Osteoblast (primary cell): ENCODE data around the gene SLC46A2. TPM values are rescaled to one million over a fixed set of nuclear protein-coding genes. Genes with fewer than 3 reads are reported as not detected.

Experiments used
- DNase-seq: peaks from one replicate; pipeline ENCODE4 v3.0.0; 2011; ENCODE audit warnings: low spot score, mixed read lengths; ENCODE audit not compliant: insufficient read length; ENCODE audit errors: missing footprints
- H2AFZ ChIP-seq: 2 replicates; pipeline ENCODE4 v1.6.0; 2011; ENCODE audit warnings: mild to moderate bottlenecking, low read length
- H3K27ac ChIP-seq: 2 replicates; pipeline ENCODE4 v1.5.1; 2011; ENCODE audit warnings: mild to moderate bottlenecking, low read depth, low read length, moderate library complexity
- H3K27me3 ChIP-seq: 2 replicates; pipeline ENCODE4 v1.6.0; 2012; ENCODE audit warnings: mild to moderate bottlenecking, control low read depth, inconsistent platforms, low read length, moderate library complexity; ENCODE audit not compliant: insufficient read depth
- H3K36me3 ChIP-seq: 2 replicates; pipeline ENCODE4 v1.5.1; 2011; ENCODE audit warnings: mild to moderate bottlenecking, low read length, control low read depth, moderate library complexity; ENCODE audit not compliant: insufficient read depth
- H3K4me1 ChIP-seq: 2 replicates; pipeline ENCODE4 v1.5.1; 2011; ENCODE audit warnings: mild to moderate bottlenecking, low read length, control low read depth, moderate library complexity; ENCODE audit not compliant: insufficient read depth
- H3K4me2 ChIP-seq: 2 replicates; pipeline ENCODE4 v1.6.0; 2011; ENCODE audit warnings: mild to moderate bottlenecking, low read length; ENCODE audit not compliant: insufficient read depth
- H3K4me3 ChIP-seq: fragments of 200-600 bp; sonication (generic); 3 replicates; pipeline ENCODE4 v1.5.1; 2012; ENCODE audit warnings: mild to moderate bottlenecking, low read length, inconsistent platforms; ENCODE audit not compliant: insufficient read depth
- H3K79me2 ChIP-seq: 2 replicates; pipeline ENCODE4 v1.6.0; 2012; ENCODE audit warnings: mild to moderate bottlenecking, low read length, control low read depth, inconsistent platforms; ENCODE audit not compliant: insufficient read depth
- H3K9me3 ChIP-seq: 2 replicates; pipeline ENCODE4 v1.5.1; 2011; ENCODE audit warnings: low read depth, low read length, control low read depth
- H4K20me1 ChIP-seq: 2 replicates; pipeline ENCODE4 v1.6.0; 2012; ENCODE audit warnings: mild to moderate bottlenecking, low read length, control low read depth; ENCODE audit not compliant: insufficient read depth
- total RNA-seq: library from RNA; depleted of rRNA; stranded (reverse); fragments of >200 nt; gene quantifications from 2 replicates; pipeline ENCODE4 v1.2.3, GENCODE V29; 2012
- TF ChIP-seq, protein P1 (sequence below): IDR thresholded peaks from 2 replicates; pipeline ENCODE4 v1.5.1; 2011; ENCODE audit warnings: mild to moderate bottlenecking, low read depth, low read length, moderate library complexity; ENCODE audit errors: extremely low read depth

SLC46A2 gene
- total RNA-seq, 1 donor = under 0.01 TPM

DNA sequence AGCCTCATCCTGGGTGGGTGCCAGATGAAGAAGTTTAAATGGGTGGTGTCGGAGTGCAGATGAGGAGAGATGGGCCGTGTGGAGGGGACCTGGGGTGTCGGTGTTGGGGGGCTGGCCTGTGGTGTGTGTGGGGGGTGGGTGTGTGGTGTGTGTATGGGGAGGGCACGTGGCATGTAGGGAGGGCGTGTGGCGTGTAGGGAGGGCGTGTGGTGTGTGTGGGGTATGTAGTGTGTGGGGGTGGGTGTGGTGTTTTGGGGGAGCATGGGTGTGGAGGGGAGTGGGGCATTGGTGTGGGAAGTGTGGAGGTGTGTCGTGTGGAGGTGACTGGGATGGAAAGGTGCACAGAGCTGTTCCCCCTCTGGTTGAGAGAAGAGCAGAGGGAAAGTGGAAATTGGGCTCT, 34.5 kb downstream of the SLC46A2 start:
- no peak overlapping the region for H3K4me3 ChIP-seq
- TF ChIP-seq, protein P1, sequence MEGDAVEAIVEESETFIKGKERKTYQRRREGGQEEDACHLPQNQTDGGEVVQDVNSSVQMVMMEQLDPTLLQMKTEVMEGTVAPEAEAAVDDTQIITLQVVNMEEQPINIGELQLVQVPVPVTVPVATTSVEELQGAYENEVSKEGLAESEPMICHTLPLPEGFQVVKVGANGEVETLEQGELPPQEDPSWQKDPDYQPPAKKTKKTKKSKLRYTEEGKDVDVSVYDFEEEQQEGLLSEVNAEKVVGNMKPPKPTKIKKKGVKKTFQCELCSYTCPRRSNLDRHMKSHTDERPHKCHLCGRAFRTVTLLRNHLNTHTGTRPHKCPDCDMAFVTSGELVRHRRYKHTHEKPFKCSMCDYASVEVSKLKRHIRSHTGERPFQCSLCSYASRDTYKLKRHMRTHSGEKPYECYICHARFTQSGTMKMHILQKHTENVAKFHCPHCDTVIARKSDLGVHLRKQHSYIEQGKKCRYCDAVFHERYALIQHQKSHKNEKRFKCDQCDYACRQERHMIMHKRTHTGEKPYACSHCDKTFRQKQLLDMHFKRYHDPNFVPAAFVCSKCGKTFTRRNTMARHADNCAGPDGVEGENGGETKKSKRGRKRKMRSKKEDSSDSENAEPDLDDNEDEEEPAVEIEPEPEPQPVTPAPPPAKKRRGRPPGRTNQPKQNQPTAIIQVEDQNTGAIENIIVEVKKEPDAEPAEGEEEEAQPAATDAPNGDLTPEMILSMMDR = no peak
- H3K36me3 ChIP-seq = peaks cover 9% of the 10 kb centered on the region
- H3K4me2 ChIP-seq = no peak overlapping the region
- H3K27ac ChIP-seq = no peak overlapping the region
- no peaks in the 10 kb centered on the region for H3K27me3 ChIP-seq
- no peak for DNase-seq
- H2AFZ ChIP-seq = no peak overlapping the region
- H4K20me1 ChIP-seq = no peaks in the 10 kb centered on the region
- peaks cover 11% of the 10 kb centered on the region for H3K79me2 ChIP-seq
- no peaks in the 10 kb centered on the region for H3K9me3 ChIP-seq
- H3K4me1 ChIP-seq = peaks cover 26% of the 10 kb centered on the region

DNA sequence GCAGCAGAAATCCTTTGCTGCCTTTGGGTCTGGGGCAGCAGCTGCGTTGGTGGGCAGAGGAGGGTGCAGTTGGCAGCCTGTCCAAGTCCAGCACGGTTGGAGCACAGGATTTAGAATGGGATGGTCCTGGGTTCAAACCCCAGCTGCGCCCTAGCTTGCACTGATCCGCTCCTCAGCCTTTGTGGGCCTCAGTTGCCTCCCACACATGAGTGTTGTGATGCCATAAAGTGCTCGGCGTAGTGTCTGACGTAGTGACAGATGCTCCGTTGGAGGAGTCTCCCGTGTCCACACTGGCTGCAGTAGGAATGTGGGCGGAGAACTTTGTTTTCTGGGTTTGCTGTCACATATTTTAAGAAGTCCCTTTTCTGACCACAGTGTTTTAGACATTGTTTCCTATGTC, 36.0 kb downstream of the SLC46A2 start:
- Histone ChIP-seq H3K9me3 (no peaks in the 10 kb centered on the region), H4K20me1 (no peaks in the 10 kb centered on the region), H3K36me3 (peaks cover 10% of the 10 kb centered on the region), H3K4me2 (no peak overlapping the region), H3K79me2 (peaks cover 7% of the 10 kb centered on the region), H3K4me1 (peaks cover 21% of the 10 kb centered on the region), H3K27me3 (no peaks in the 10 kb centered on the region), H3K4me3 (no peak overlapping the region), H3K27ac (no peak overlapping the region), H2AFZ (no peak overlapping the region)
- DNase-seq = no peak
- TF ChIP-seq, protein P1 = no peak

DNA sequence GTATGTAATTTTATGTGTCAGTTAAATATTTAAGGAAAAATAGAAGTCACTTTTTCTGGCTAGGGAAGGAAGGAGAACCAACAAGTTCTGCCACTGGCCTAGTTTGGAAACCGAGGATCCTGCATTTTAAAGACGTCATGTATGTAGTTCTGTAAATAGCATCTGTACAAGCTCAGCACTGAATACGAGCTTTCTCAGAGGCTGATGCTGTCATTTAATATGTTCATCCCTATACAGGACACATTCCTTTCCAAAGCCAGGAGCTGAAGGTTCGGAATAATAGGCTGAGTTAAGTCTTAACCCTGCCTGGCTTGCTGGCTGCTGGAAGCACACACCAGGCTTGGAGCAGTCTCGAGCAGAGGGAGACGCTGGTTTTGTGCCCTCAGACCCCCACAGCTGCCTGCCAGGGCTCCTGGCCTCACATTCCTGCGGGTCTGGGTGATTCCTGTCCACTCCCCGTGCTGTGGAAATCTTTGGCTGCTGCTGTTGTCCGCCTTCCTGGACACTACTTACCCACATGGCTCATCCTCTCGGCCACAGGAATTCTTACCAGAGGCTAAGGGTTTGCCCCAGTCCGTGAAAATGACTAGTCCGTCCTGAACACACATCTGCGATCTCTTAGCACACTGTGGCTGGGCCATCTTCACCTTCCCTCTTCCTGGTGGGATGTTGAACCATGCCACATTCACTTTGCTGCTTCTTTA, 36.6 kb downstream of the SLC46A2 start:
- Histone ChIP-seq H3K9me3 (no peaks in the 10 kb centered on the region), H3K27ac (no peak overlapping the region), H3K4me3 (no peak overlapping the region), H3K27me3 (no peaks in the 10 kb centered on the region), H3K4me1 (peaks cover 19% of the 10 kb centered on the region), H2AFZ (no peak overlapping the region), H3K36me3 (peaks cover 10% of the 10 kb centered on the region), H3K79me2 (peaks cover 7% of the 10 kb centered on the region), H4K20me1 (no peaks in the 10 kb centered on the region), H3K4me2 (no peak overlapping the region)
- TF ChIP-seq, protein P1 = no peak
- no peak for DNase-seq

DNA sequence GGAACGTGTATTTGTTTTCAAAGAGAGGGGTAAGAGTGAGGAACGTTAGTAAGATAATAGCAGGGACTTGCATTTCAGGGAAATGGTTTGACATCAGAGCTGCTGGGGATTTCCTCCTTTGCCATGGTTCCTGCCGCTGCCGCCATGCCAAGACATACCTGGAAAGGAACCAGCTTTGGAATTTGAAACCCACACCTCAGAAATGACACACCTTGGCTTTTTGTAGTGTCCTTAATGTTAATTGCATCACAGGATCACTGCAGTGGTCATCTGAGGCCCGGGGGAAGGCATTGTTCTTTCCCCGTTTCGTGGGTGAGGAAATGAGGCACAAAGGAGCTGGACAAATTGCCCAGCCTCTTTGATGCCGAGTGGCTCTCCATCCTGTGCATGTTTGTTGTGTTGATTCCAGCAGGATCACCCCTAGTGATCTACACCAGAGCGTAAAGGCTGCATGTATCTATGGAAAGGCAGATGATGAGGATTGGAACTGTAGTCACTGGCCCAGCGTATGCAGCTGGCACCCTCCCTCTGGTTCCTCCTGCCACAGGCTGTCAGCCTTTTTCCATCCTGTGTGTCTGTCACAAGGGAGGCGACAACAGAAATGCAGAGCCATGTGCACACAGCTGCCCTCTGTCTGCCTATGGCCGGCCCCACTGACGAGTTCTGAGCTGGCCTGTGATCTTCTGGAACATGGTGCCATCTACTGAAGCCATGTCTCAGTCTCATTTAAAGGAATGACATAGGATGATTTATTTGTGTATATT, 37.8 kb downstream of the SLC46A2 start:
- H3K79me2 ChIP-seq = peaks cover 7% of the 10 kb centered on the region
- H3K4me3 ChIP-seq = no peak overlapping the region
- H3K9me3 ChIP-seq = no peaks in the 10 kb centered on the region
- H2AFZ ChIP-seq = no peak overlapping the region
- TF ChIP-seq, protein P1 = no peak
- peaks cover 10% of the 10 kb centered on the region for H3K36me3 ChIP-seq
- H3K27ac ChIP-seq = no peak overlapping the region
- no peak for DNase-seq
- H3K27me3 ChIP-seq = no peaks in the 10 kb centered on the region
- no peak overlapping the region for H3K4me2 ChIP-seq
- H4K20me1 ChIP-seq = no peaks in the 10 kb centered on the region
- H3K4me1 ChIP-seq = peaks cover 11% of the 10 kb centered on the region
